ES-I3 (cell line): Measurements from ENCODE around the gene NPHP4.
"Not testable (repeated sequence)": the region's sequence is repeated elsewhere in the genome, so short reads cannot be mapped to it uniquely, and the experiment has no call there.

ENCODE experiments used
- H3K36me3 ChIP-seq: 2 replicates; pipeline ENCODE4 v1.6.1; 2013; ENCODE audit warnings: mild to moderate bottlenecking, low read length, control low read depth, moderate library complexity; ENCODE audit not compliant: insufficient read depth
- H3K4me1 ChIP-seq: 2 replicates; pipeline ENCODE4 v1.6.1; 2013; ENCODE audit warnings: mild to moderate bottlenecking, control low read depth, low read length; ENCODE audit not compliant: insufficient read depth
- H3K9ac ChIP-seq: 2 replicates; pipeline ENCODE4 v1.6.1; 2013; ENCODE audit warnings: low read depth, mild to moderate bottlenecking, low read length, moderate library complexity
- H3K9me3 ChIP-seq: 2 replicates; pipeline ENCODE4 v1.6.1; 2013; ENCODE audit warnings: mild to moderate bottlenecking, low read length, moderate library complexity; ENCODE audit not compliant: control insufficient read depth, insufficient read depth

NPHP4 gene

GRCh38 chr1:5861871-5862825 is 130.1 kb downstream of the NPHP4 start:
- H3K36me3 ChIP-seq = no peaks in the 10 kb centered on the region
- no peak overlapping the region for H3K9ac ChIP-seq
- H3K9me3 ChIP-seq = no peaks in the 10 kb centered on the region
- no peaks in the 10 kb centered on the region for H3K4me1 ChIP-seq

DNA sequence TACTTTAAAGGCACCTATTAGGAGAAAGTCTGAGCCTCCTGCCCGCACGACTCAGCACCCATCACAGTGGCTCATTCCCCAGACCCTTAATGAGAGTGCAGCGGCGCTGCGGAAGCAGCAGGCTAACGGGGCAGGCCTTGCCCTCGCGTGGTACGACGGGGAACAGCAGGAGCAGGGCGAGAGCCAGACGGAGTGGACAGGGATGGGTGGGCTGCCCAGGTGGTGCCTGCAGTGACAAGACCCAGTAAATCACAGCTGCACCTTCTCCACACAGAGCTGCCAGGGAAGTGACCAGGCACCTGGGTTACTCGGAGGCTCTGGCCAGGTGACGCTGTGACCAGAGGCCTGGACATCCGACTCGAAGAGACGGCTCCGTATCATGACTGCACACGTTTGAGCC is 131.9 kb downstream of the NPHP4 start:
- Histone ChIP-seq H3K9me3 (no peaks in the 10 kb centered on the region), H3K9ac (no peak overlapping the region), H3K4me1 (no peaks in the 10 kb centered on the region), H3K36me3 (no peaks in the 10 kb centered on the region)

GRCh38 chr1:5859766-5860165 is 132.5 kb downstream of the NPHP4 start:
- Histone ChIP-seq H3K9me3 (no peaks in the 10 kb centered on the region), H3K4me1 (no peaks in the 10 kb centered on the region), H3K9ac (no peak overlapping the region), H3K36me3 (no peaks in the 10 kb centered on the region)

- H3K9me3 ChIP-seq = peaks cover 2% of the 10 kb centered on the region; the same call in 1 of the 2 replicates
- H3K4me1 ChIP-seq = no peaks in the 10 kb centered on the region
- H3K36me3 ChIP-seq = no peaks in the 10 kb centered on the region
- no peak overlapping the region for H3K9ac ChIP-seq
These were observed 133.3 kb downstream of the NPHP4 start for GRCh38 chr1:5858844-5859407.

DNA sequence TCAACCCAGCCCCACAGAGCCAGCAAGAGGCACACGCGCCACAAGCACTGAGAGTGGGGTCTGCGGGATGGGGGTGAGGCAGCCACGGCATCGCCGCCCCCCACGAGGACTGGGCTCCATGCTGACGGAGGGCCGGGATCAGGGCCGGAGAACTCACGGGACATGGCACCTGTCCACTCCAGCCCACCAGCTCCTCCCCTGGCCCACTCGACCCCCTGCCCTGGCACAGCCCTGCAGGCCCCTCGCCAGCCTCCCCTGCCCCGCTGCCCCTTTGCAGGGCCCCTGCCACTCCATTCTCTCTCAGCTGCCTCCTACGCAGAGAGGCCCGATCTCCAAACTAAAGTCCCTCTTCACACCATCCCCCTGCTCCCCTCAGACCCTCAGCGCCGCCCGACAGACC is 134.0 kb downstream of the NPHP4 start:
- Histone ChIP-seq H3K4me1 (no peaks in the 10 kb centered on the region), H3K9me3 (peaks cover 2% of the 10 kb centered on the region; the same call in 1 of the 2 replicates), H3K9ac (no peak overlapping the region), H3K36me3 (no peaks in the 10 kb centered on the region)

- Histone ChIP-seq H3K36me3 (no peaks in the 10 kb centered on the region), H3K4me1 (no peaks in the 10 kb centered on the region), H3K9me3 (peaks cover 2% of the 10 kb centered on the region; the same call in 1 of the 2 replicates), H3K9ac (no peak overlapping the region)
These were observed 134.6 kb downstream of the NPHP4 start for GRCh38 chr1:5857508-5858090.

GRCh38 chr1:5857011-5857410 is 135.2 kb downstream of the NPHP4 start:
- peaks cover 2% of the 10 kb centered on the region; the same call in 1 of the 2 replicates for H3K9me3 ChIP-seq
- H3K9ac ChIP-seq = no peak overlapping the region
- H3K4me1 ChIP-seq = no peaks in the 10 kb centered on the region
- no peaks in the 10 kb centered on the region for H3K36me3 ChIP-seq

DNA sequence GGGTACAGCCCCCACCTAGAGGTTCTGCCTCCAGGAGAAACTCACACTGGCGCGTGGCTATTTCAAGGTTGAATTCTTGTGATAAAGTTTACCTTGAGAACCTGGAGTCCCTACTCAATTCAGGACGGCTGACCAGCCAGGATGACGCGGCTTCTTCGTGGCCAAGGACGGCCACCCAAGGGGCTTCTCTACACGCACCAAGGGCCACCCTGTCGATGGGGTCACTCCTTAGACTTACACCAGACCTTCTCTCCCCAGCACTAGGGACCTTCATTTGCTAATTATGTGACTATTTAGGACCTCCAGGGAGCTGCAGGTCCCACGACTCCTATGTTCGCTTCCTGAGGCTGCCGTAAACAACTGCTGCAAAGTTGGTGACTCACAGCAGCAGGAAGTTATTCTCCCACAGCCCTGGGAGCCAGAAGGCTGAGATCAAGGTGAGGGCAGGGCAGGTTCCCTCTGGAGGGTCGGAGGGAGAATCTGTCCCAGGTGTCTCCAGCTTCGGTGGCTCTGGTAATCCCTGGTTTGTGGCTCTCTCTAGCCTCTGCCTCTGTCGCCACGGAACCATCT is 135.9 kb downstream of the NPHP4 start:
- no peaks in the 10 kb centered on the region for H3K36me3 ChIP-seq
- peaks cover 2% of the 10 kb centered on the region; the same call in 1 of the 2 replicates for H3K9me3 ChIP-seq
- H3K9ac ChIP-seq = no peak overlapping the region
- H3K4me1 ChIP-seq = no peaks in the 10 kb centered on the region

DNA sequence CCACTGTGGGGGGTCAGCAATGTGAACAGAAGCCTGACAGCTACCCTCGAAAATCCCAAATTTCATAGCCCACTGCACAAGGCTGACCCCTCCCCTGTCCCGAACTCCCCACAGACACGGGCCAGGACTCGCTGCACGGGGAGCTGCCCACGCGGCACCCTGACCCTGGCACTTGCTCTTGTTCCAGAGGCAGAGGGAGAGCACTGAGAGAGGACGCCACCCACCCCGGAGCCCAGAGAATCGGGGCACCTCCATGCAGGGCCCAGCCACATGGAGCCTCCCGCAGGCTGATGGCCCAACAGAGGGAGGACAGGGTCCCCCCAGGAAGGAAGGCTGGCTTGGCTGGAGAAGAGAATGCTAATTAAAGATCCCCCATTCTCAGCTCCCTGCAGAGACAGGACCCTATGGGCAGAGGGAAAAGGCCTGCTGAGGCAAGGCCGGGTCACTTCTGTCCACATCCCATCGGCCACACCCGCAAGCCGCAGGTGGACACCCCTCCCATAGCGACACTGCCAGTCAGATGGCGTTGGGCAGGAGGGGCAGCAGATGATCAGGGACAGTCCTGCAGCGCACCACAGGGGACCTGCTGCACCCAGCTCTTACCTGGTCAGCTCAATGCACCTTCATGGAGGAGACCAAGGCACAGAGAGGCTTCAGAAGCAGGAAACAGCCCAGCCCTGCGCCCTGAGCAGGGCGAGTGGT is 136.9 kb downstream of the NPHP4 start:
- Histone ChIP-seq H3K9ac (no peak overlapping the region), H3K9me3 (peaks cover 2% of the 10 kb centered on the region; the same call in 1 of the 2 replicates), H3K36me3 (no peaks in the 10 kb centered on the region), H3K4me1 (no peaks in the 10 kb centered on the region)

GRCh38 chr1:5854754-5855153 is 137.5 kb downstream of the NPHP4 start:
- Histone ChIP-seq H3K9ac (no peak overlapping the region), H3K36me3 (no peaks in the 10 kb centered on the region), H3K9me3 (peaks cover 2% of the 10 kb centered on the region; the same call in 1 of the 2 replicates), H3K4me1 (no peaks in the 10 kb centered on the region)

DNA sequence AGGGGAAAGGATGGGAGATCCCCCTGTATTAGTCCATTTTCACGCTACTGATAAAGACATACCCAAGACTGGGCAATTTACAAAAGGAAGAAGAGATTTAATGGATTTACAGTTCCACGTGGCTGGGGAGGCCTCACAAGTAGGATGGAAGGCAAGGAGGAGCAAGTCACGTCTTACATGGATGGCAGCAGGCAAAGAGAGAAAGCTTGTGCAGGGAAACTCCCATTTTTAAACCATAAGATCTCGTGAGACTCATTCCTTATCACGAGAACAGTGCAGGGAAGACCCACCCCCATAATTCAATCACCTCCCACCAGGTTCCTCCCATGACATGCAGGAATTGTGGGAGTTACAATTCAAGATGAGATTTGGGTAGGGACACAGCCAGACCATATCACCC is 138.4 kb downstream of the NPHP4 start:
- H3K9me3 ChIP-seq, H3K36me3 ChIP-seq, H3K9ac ChIP-seq, H3K4me1 ChIP-seq: not testable (repeated sequence)

- no peak overlapping the region for H3K9ac ChIP-seq
- no peaks in the 10 kb centered on the region for H3K4me1 ChIP-seq
- peaks cover 2% of the 10 kb centered on the region; the same call in 1 of the 2 replicates for H3K9me3 ChIP-seq
- H3K36me3 ChIP-seq = no peaks in the 10 kb centered on the region
These were observed 141.7 kb downstream of the NPHP4 start for GRCh38 chr1:5850503-5850902.

GRCh38 chr1:5849550-5849949 is 142.7 kb downstream of the NPHP4 start:
- Histone ChIP-seq H3K9ac (no peak overlapping the region), H3K9me3 (peaks cover under 1% of the 10 kb centered on the region; the same call in 1 of the 2 replicates), H3K4me1 (no peaks in the 10 kb centered on the region), H3K36me3 (no peaks in the 10 kb centered on the region)
